Retinal pigment epithelial cell (primary cell): ENCODE results near the gene MALAT1.
"Not testable (repeated sequence)": the region's sequence is repeated elsewhere in the genome, so short reads cannot be mapped to it uniquely, and the experiment has no call there.

ENCODE experiments used
- DNase-seq: peaks from one replicate; pipeline ENCODE4 v3.0.0-alpha.2; 2010; ENCODE audit warnings: low read depth
- H3K4me3 ChIP-seq: 2 replicates; pipeline ENCODE4 v1.5.1; 2011; ENCODE audit warnings: mild to moderate bottlenecking, low read length, control low read depth, moderate library complexity
- CTCF ChIP-seq: conservative IDR thresholded peaks from 2 replicates; pipeline ENCODE4 v1.5.1; 2011; ENCODE audit warnings: low read depth, low read length, control low read depth, inconsistent platforms

MALAT1 gene

GRCh38 chr11:65498977-65499712 lies at the start of gene MALAT1:
Gene MALAT1 (plus strand): TSS chr11:65499045.
- peak within 1 kb of the TSS; percentile 99 for H3K4me3 ChIP-seq
- TF ChIP-seq CTCF, result no peak
- DNase-seq, result no peak

GRCh38 chr11:65451301-65451700 lies 47.5 kb upstream of the MALAT1 start:
- not testable (repeated sequence) for H3K4me3 ChIP-seq, DNase-seq

- H3K4me3 ChIP-seq, DNase-seq: not testable (repeated sequence)
Measured at GRCh38 chr11:65452259-65452658, 46.6 kb upstream of the MALAT1 start.

GRCh38 chr11:65452806-65453490 lies 45.9 kb upstream of the MALAT1 start:
- no peak overlapping the region for H3K4me3 ChIP-seq
- no peak for TF ChIP-seq CTCF
- DNase-seq, result no peak

- DNase-seq, result no peak
- no peak for TF ChIP-seq CTCF
- H3K4me3 ChIP-seq, result peak overlapping the region; percentile 64
Measured at GRCh38 chr11:65454311-65454695, 44.5 kb upstream of the MALAT1 start.

GRCh38 chr11:65454696-65455456 lies 44.0 kb upstream of the MALAT1 start:
- no peak for DNase-seq
- TF ChIP-seq CTCF, result peak; percentile 19

GRCh38 chr11:65456418-65456817 lies 42.4 kb upstream of the MALAT1 start:
- TF ChIP-seq CTCF, result no peak
- DNase-seq, result no peak
- H3K4me3 ChIP-seq, result no peak overlapping the region

More at GRCh38 chr11:65454696-65455456, 44.0 kb upstream of the MALAT1 start:
- H3K4me3 ChIP-seq, result peak overlapping the region; percentile 64
